Right kidney (tissue), 1 donor: ENCODE data around the gene TNIP1.

ENCODE experiments used
- DNase-seq: peaks from one replicate; pipeline ENCODE4 v3.0.0-alpha.2; 2016

TNIP1 gene

GRCh38 chr5:151040211-151040747 is 40.6 kb downstream of the TNIP1 start:
- DNase-seq, result no peak

- no peak for DNase-seq
These were observed 41.2 kb downstream of the TNIP1 start for GRCh38 chr5:151039665-151040064.

GRCh38 chr5:151038801-151039238 is 42.0 kb downstream of the TNIP1 start:
- DNase-seq, result no peak

- no peak for DNase-seq
These were observed 42.5 kb downstream of the TNIP1 start for GRCh38 chr5:151038412-151038745.

GRCh38 chr5:151037561-151038411 is 43.0 kb downstream of the TNIP1 start:
- DNase-seq, result no peak

GRCh38 chr5:151036556-151036955 is 44.3 kb downstream of the TNIP1 start:
- no peak for DNase-seq

DNA sequence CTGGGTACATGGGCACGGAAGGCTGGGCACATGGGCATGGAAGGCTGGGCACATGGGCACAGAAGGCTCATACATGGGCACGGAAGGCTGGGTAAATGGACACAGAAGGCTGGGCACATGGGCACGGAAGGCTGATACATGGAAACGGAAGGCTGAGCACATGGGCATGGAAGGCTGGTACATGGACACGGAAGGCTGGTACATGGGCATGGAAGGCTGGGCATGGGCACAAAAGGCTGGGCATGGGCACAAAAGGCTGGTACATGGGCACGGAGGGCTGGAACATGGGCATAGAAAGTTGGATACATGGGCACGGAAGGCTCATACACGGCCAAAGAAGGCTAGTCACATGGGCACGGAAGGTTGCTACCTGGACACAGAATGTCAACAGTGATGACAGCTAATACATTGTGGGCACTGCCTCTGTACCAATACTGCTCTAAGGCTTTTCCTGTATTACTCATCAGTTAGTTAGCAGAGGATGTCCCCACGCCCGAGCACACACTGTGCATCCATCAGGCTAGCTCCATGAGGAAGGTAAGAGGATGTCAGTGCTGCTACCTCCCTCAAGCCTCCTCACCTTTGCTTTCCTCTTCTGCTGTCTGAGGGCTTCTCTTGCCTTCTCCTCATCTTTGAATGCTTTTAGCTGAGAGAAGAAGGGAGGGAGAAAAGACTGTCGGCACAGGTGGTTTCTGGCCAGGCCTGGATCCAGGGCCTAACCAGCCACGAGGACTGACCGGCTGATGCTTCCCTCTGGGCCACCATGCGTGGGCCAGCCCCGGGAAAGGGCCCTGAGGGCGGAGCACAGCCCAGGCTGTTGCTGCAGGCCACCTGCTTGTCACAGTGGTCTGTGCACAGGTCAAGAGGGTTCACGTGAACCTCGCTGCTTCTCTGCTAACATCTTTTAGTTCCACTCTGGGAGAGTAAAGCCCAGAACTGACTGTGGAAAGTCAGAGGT is 46.1 kb downstream of the TNIP1 start:
- DNase-seq, result no peak

DNA sequence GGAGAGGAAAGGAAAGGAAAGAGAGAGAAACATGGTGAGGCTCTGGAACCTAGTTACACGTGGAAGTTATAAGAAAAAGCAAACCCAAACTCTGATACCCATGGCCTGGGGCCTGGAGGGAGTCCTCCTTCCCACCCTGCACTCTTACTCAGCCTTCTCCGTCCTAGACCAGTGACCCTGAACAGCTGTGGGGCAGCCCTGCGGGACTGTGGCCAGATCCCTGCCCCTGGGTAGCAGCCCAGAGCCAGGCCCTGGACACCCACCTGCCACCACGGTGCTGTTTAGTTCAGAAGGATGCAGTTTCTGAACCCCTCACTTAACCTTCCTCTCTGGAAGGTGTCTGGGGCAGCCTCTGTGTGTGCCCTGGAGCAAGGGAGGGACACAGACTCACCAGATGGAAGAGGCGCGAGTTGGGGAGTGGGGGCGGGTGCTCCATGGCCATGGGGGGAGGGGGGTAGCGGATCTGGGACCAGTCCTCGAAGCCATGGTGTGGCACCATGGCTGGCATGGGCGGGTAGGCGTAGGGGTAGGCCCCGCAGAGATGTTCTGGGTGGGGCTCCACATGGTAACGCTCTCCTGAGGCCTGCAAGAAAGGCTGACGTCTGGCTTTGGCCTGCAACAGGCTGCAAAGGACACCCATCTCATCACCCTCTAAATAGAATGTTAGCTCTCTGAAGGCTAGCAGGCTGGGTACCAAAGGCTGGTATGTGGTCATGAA is 47.5 kb downstream of the TNIP1 start:
- DNase-seq, result no peak

DNA sequence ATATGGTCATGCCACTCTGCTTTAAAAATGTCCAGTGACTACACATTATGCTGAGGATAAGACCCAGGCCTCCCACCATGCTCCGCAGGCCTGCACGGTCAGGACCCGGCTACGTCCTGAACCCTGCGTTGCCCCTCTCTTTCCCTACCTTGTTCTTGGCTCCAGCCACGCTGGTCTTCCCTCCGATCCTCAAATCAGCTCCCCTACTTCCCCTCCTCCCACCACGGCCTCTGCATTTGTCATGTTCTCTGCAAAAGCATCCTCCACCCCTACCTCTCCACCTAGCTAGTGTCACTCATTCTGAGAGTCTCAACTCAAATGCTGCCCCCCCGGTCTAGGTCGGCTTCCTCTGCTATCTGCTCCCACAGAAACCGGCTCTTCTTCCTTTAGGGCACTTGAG is 49.3 kb downstream of the TNIP1 start:
- no peak for DNase-seq

- DNase-seq, result no peak
These were observed 50.5 kb downstream of the TNIP1 start for GRCh38 chr5:151030379-151030778.

DNA sequence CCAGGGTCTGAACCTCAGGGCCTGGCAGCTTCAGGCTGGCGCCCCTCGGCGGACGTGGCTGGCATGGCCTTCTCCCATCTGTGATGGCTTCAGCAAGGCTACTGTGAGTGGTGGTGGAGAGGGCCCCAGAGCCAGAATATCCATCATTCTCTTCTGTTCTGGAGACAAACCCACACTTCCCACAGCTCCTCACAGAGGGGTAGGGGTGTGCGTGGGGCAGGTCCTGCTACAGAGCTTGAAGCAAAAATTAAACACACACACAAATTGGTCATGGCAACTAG is 50.8 kb downstream of the TNIP1 start:
- no peak for DNase-seq

DNA sequence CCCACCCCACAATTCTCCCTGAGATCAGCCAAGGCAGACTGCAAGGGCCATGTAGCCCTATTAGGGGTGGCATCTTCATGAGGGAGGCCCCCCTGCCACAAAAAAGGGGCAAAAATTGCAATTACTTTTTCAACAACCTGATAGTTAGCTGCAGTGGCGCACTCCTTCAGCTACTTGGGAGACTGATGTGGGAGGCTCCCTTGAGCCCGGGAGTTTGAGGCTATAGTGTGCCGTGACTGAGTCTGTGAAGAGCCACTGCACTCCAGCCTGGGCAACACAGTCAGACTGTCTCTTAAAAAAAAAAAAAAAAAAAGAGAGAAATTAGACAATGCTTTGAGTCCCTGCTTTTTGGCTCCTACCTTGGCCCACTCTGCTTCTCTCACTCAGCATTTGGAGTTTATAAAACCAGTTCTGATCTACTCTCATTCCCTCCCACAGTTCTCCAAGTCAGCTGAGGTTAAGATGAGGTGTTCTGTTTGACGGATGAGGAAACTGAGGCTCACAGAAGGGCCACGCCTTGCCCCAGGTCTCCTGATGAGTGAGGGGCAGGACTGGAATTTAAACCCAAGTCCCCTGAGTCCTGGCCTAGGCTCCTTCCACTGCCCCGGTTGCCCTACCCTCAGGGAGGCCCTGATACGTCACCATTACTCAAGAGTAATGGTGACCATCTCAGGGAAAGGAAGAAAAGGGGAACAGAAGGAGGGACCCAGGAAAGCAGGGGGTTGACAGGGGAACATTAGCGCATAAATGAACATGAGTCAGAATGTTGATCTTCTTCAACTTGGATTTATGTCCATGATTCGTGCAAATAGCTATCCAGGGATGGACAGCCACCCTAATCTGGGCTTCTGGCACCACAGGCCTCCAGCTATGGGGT is 51.4 kb downstream of the TNIP1 start:
- DNase-seq, result no peak

- DNase-seq, result no peak
These were observed 52.1 kb downstream of the TNIP1 start for GRCh38 chr5:151028717-151029116.

- DNase-seq, result no peak
These were observed 52.8 kb downstream of the TNIP1 start for GRCh38 chr5:151027961-151028479.

GRCh38 chr5:151026679-151027078 is 54.2 kb downstream of the TNIP1 start:
- DNase-seq, result no peak

DNA sequence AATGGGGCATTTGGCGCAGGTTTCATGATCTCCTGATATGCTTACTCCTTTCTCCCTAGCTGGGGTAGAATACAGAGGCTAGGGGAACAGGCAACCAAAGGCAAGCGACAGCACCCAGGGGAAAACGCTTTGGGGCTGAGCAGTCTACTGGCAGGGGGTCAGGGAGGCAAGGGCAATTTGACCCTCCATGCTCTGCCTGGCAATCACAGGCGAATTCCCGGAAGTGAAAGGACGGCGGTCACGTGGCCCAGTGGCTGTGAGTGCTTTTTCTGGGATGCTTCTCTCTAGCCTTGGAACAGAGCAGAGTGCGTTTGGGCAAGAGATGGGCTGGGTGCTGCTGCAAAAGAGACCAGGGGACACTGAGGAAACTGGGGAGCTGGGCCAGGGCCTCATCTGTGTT is 54.7 kb downstream of the TNIP1 start:
- no peak for DNase-seq

- no peak for DNase-seq
These were observed 55.6 kb downstream of the TNIP1 start for GRCh38 chr5:151025250-151025606.

DNA sequence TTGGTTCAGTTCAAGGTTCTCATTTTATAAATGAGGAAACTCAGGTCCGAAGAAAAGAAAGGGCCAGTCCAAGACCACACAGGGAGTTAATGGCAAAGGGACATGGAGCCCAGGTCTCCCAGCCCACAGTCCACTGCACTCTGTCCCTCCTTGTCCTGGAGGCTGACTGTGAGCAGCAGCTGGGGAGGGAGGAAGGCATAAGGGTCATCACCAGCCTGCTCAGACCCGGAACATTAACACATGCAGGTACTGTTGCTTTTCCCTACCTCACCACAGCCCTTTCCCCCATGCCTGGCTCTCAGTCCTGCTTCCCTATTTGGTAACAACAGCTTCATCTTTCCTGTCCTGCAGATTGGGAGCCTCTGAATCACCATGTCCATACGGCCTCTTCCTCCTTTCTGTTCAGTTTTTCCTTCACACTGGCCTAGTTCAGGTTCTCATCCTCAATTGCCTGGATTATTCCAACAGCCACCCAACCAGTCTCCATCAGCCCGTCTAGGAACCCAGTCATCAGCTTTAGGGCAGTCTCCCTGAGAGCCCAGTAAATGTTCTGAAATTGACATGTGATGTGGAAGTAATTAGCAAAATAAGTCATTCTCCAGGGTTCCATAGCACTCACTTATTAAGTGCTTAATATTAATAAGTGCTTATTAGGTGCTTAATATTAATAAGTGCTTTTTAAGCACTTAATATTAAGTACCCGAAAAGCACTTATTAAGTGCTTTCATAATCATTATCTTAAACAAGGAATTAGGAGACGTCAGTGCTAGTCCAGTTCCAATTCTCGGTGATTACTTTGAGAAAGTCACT is 56.2 kb downstream of the TNIP1 start:
- DNase-seq, result no peak

GRCh38 chr5:151023651-151024050 is 57.2 kb downstream of the TNIP1 start:
- no peak for DNase-seq

DNA sequence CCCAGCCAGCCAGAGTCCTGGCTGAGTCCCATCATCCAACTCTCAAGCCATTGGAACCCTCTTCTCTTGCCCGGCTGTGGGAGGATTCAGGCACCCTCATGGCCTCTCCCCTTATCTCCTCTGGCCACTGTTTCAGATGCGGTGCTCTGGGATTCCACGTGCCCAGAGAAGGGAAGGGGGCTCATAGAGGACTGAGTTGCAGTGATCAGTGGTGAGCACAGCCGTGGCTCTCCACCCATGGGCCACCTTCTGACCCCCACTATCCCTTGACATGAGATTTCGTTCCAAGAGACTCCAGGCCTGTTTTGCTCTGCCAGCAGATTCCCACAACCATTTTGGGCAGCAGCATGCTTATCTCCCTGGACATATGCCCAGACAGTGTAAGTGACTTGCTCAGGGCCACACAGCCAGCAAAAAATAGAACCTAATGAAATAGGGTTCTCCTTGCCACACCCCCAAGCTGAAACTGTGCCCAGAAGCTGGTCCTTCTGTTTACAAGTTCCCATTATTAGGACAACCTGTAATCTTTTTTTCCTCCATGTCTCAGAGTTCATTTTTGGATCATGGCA is 57.7 kb downstream of the TNIP1 start:
- no peak for DNase-seq
